Effector CD8-positive, alpha-beta T cell (primary cell): ENCODE data around the gene FAM241A.
"Not testable (repeated sequence)": the region's sequence is repeated elsewhere in the genome, so short reads cannot be mapped to it uniquely, and the experiment has no call there.

Experiments
- DNase-seq: peaks from one replicate; lab custom pipeline; 2025; lab: John Stamatoyannopoulos, UW

The FAM241A gene

GRCh38 chr4:112138538-112138937, 6.7 kb upstream of the FAM241A start:
- no peak for DNase-seq

- DNase-seq, result no peak
Observed at GRCh38 chr4:112140536-112140935, 4.7 kb upstream of the FAM241A start.

- no peak for DNase-seq
Observed at GRCh38 chr4:112141366-112142138, 3.7 kb upstream of the FAM241A start.

GRCh38 chr4:112142182-112142581, 3.1 kb upstream of the FAM241A start:
- no peak for DNase-seq

GRCh38 chr4:112143781-112144180, 1.5 kb upstream of the FAM241A start:
- no peak for DNase-seq

- DNase-seq, result no peak
Observed at GRCh38 chr4:112144546-112145325, 518 bp upstream of the FAM241A start.

- peak; percentile 52 for DNase-seq
Observed at GRCh38 chr4:112145790-112146501, 692 bp downstream of the FAM241A start.

- no peak for DNase-seq
Observed at GRCh38 chr4:112146502-112146813, 1.2 kb downstream of the FAM241A start.

GRCh38 chr4:112147697-112148096, 2.4 kb downstream of the FAM241A start:
- DNase-seq, result no peak

GRCh38 chr4:112150920-112151319, 5.7 kb downstream of the FAM241A start:
- DNase-seq, result no peak

GRCh38 chr4:112152521-112152920, 7.3 kb downstream of the FAM241A start:
- DNase-seq, result no peak

- DNase-seq, result no peak
Observed at GRCh38 chr4:112153211-112153791, 8.0 kb downstream of the FAM241A start.

GRCh38 chr4:112156112-112156511, 10.9 kb downstream of the FAM241A start:
- no peak for DNase-seq

GRCh38 chr4:112156553-112156952, 11.3 kb downstream of the FAM241A start:
- no peak for DNase-seq

GRCh38 chr4:112163706-112164105, 18.5 kb downstream of the FAM241A start:
- not testable (repeated sequence) for DNase-seq

GRCh38 chr4:112167794-112168193, 22.5 kb downstream of the FAM241A start:
- no peak for DNase-seq

- no peak for DNase-seq
Observed at GRCh38 chr4:112168719-112169500, 23.7 kb downstream of the FAM241A start.

- no peak for DNase-seq
Observed at GRCh38 chr4:112170451-112170993, 25.3 kb downstream of the FAM241A start.

- not testable (repeated sequence) for DNase-seq
Observed at GRCh38 chr4:112171051-112171763, 26.0 kb downstream of the FAM241A start.

- no peak for DNase-seq
Observed at GRCh38 chr4:112172180-112172579, 26.9 kb downstream of the FAM241A start.
